Liver (tissue), 9 donors: ENCODE data around the gene RALGPS1. TPM values are rescaled to one million over a fixed set of nuclear protein-coding genes. Genes with fewer than 3 reads are reported as not detected.

Experiments used
- DNase-seq: peaks from one replicate; pipeline ENCODE4 v3.0.0-alpha.2; 2017; ENCODE audit warnings: low spot score
- H3K27ac ChIP-seq, 2 donors: one replicate each; pipeline ENCODE4 v1.7.0; 2013; ENCODE audit warnings: inconsistent platforms in 2 of 2, low read length in 2 of 2, control low read depth in 1 of 2, low read depth in 1 of 2, mild to moderate bottlenecking in 1 of 2
- H3K27me3 ChIP-seq, 4 donors: one replicate each; pipeline versions ENCODE4 v1.6.1 to v1.7.0; 2013; ENCODE audit warnings: low read length in 3 of 4, inconsistent platforms in 1 of 4, mild to moderate bottlenecking in 1 of 4, moderate library complexity in 1 of 4; ENCODE audit not compliant: control insufficient read depth in 4 of 4, insufficient read depth in 4 of 4
- H3K36me3 ChIP-seq, 4 donors: one replicate each; pipeline versions ENCODE4 v1.6.1 to v1.7.0; 2013; ENCODE audit warnings: low read length in 3 of 4, mild to moderate bottlenecking in 3 of 4, low read depth in 1 of 4, moderate library complexity in 1 of 4; ENCODE audit not compliant: control insufficient read depth in 4 of 4, insufficient read depth in 3 of 4
- H3K4me1 ChIP-seq, 4 donors: one replicate each; pipeline versions ENCODE4 v1.6.1 to v1.7.0; 2013; ENCODE audit warnings: low read length in 3 of 4, mild to moderate bottlenecking in 3 of 4, moderate library complexity in 1 of 4; ENCODE audit not compliant: control insufficient read depth in 4 of 4, insufficient read depth in 4 of 4
- H3K4me3 ChIP-seq, 3 donors: one replicate each; pipeline versions ENCODE4 v1.6.1 to v1.7.0; 2013; ENCODE audit warnings: low read length in 3 of 3, control low read depth in 1 of 3, low read depth in 1 of 3, mild to moderate bottlenecking in 1 of 3
- H3K9ac ChIP-seq, 2 donors: one replicate each; pipeline ENCODE4 v1.7.0; 2013; ENCODE audit warnings: low read length in 2 of 2, mild to moderate bottlenecking in 2 of 2, moderate library complexity in 2 of 2, control low read depth in 1 of 2, low read depth in 1 of 2
- H3K9me3 ChIP-seq, 4 donors: one replicate each; pipeline versions ENCODE4 v1.6.1 to v1.7.0; 2013; ENCODE audit warnings: low read length in 3 of 4; ENCODE audit not compliant: control insufficient read depth in 4 of 4
- EGR1 ChIP-seq, 2 donors: IDR thresholded peaks; 2 replicates each; pipeline ENCODE4 v1.6.1; 2016 to 2018; ENCODE audit warnings: antibody characterized with exemption in 2 of 2, low read depth in 2 of 2
- FOXA1 ChIP-seq: IDR thresholded peaks from 2 replicates; pipeline ENCODE4 v1.6.1; 2016; ENCODE audit warnings: antibody characterized with exemption
- FOXA2 ChIP-seq: IDR thresholded peaks from 2 replicates; pipeline ENCODE4 v1.6.1; 2016; ENCODE audit warnings: antibody characterized with exemption
- HNF4A ChIP-seq, 2 donors: conservative IDR thresholded peaks; 2 replicates each; pipeline ENCODE4 v1.6.1; 2016; ENCODE audit warnings: antibody characterized with exemption in 2 of 2, mild to moderate bottlenecking in 2 of 2
- HNF4G ChIP-seq: IDR thresholded peaks from 2 replicates; pipeline ENCODE4 v1.6.1; 2016; ENCODE audit warnings: antibody characterized with exemption
- MAX ChIP-seq: IDR thresholded peaks from 2 replicates; pipeline ENCODE4 v1.6.1; 2016; ENCODE audit warnings: antibody characterized with exemption
- NR2F2 ChIP-seq: IDR thresholded peaks from 2 replicates; pipeline ENCODE4 v1.6.1; 2016; ENCODE audit warnings: antibody characterized with exemption
- RAD21 ChIP-seq, 2 donors: IDR thresholded peaks; 2 replicates each; pipeline ENCODE4 v1.6.1; 2016; ENCODE audit warnings: antibody characterized with exemption in 2 of 2, mild to moderate bottlenecking in 2 of 2
- REST ChIP-seq: IDR thresholded peaks from 2 replicates; pipeline ENCODE4 v1.6.1; 2016; ENCODE audit warnings: antibody characterized with exemption, mild to moderate bottlenecking
- SP1 ChIP-seq: IDR thresholded peaks from 2 replicates; pipeline ENCODE4 v1.6.1; 2018; ENCODE audit warnings: antibody characterized with exemption, mild to moderate bottlenecking
- TAF1 ChIP-seq: conservative IDR thresholded peaks from 2 replicates; pipeline ENCODE4 v1.6.1; 2016; ENCODE audit warnings: antibody characterized with exemption, mild to moderate bottlenecking
- YY1 ChIP-seq: IDR thresholded peaks from 2 replicates; pipeline ENCODE4 v1.6.1; 2016; ENCODE audit warnings: antibody characterized with exemption, mild to moderate bottlenecking
- ZBTB33 ChIP-seq: IDR thresholded peaks from 2 replicates; pipeline ENCODE4 v1.6.1; 2016; ENCODE audit warnings: antibody characterized with exemption
- WGBS: extraction: QIAGEN DNeasy Blood & Tissue Kit; methylation state at CpG from one replicate; pipeline ENCODE4 v1.1.7; 2013; 5-methylcytosine and 5-hydroxymethylcytosine counted together
- polyA plus RNA-seq, 2 donors: library from polyadenylated mRNA; stranded (reverse) in 1 of 2; unstranded in 1 of 2; fragments of 200-250 nt in 1 of 2; fragments of >200 nt in 1 of 2; fragmentation: Nextera tagmentation in 1 of 2; extraction: Ambion mirVana in 1 of 2; gene quantifications; one replicate each; pipeline versions ENCODE4 v1.2.1 to v1.2.3, GENCODE V29; 2013 to 2015
- total RNA-seq, 2 donors: library from RNA; depleted of rRNA; stranded (reverse); fragments of >200 nt; gene quantifications; one replicate each; pipeline ENCODE4 v1.2.3, GENCODE V29; 2014
- donor health status: healthy.
- donor health status: healthy.
- donor health status: healthy.
- donor health status: healthy.
- donor health status: healthy.

RALGPS1 gene
- total and polyA plus RNA-seq, 4 donors = 1.4 to 2.7 (median 2.0) TPM

GRCh38 chr9:126981218-126981617 is 66.6 kb downstream of the RALGPS1 start:
- TF ChIP-seq YY1 (no peak), FOXA2 (no peak), HNF4A (conservative IDR thresholded peaks at IDR 0.05) (no peak), SP1 (no peak), ZBTB33 (no peak), MAX (no peak), TAF1 (no peak), REST (no peak), EGR1 (IDR thresholded peaks at IDR 0.05; ENCODE audit: low read depth in 2 of 2) (no peak)
- H3K27ac ChIP-seq = no peak overlapping the region
- no peaks in the 10 kb centered on the region for H3K36me3 ChIP-seq
- H3K9ac ChIP-seq = no peak overlapping the region
- 97% methylated on average over 2 of the region's 2 CpGs for WGBS
- H3K4me1 ChIP-seq = no peaks in the 10 kb centered on the region
- H3K4me3 ChIP-seq = no peak overlapping the region
- DNase-seq = no peak
- H3K27me3 ChIP-seq = no peaks in the 10 kb centered on the region
- no peaks in the 10 kb centered on the region for H3K9me3 ChIP-seq

- no peaks in the 10 kb centered on the region for H3K36me3 ChIP-seq
- no peak overlapping the region for H3K27ac ChIP-seq
- H3K9me3 ChIP-seq = no peaks in the 10 kb centered on the region
- no peak overlapping the region for H3K9ac ChIP-seq
- WGBS = 90% methylated on average over 5 of the region's 5 CpGs
- no peaks in the 10 kb centered on the region for H3K27me3 ChIP-seq
- TF ChIP-seq YY1 = no peak
- H3K4me3 ChIP-seq = no peak overlapping the region
- DNase-seq = no peak
- no peaks in the 10 kb centered on the region for H3K4me1 ChIP-seq
These were observed 67.8 kb downstream of the RALGPS1 start for GRCh38 chr9:126982215-126983002.

GRCh38 chr9:126983767-126984166 is 69.2 kb downstream of the RALGPS1 start:
- Histone ChIP-seq H3K27ac (no peak overlapping the region), H3K9me3 (no peaks in the 10 kb centered on the region), H3K36me3 (no peaks in the 10 kb centered on the region), H3K4me3 (no peak overlapping the region), H3K27me3 (no peaks in the 10 kb centered on the region), H3K4me1 (no peaks in the 10 kb centered on the region), H3K9ac (no peak overlapping the region)
- TF ChIP-seq FOXA2 (no peak), FOXA1 (no peak), EGR1 (IDR thresholded peaks at IDR 0.05; ENCODE audit: low read depth in 2 of 2) (no peak), NR2F2 (no peak), TAF1 (no peak), RAD21 (IDR thresholded peaks at IDR 0.05) (no peak), YY1 (no peak), ZBTB33 (no peak), HNF4G (no peak)
- no peak for DNase-seq
- 97% methylated on average over 1 of the region's 1 CpG for WGBS
